Loucy (cell line): ENCODE data around the gene TMEM178B.

Experiments used
- H2AFZ ChIP-seq: fragments of 200-600 bp; sonication (generic); 2 replicates; pipeline ENCODE4 v1.6.0; 2016; ENCODE audit warnings: antibody characterized with exemption, mild to moderate bottlenecking, low read length, moderate library complexity
- H3F3A ChIP-seq: fragments of 200-600 bp; 2 replicates; pipeline ENCODE4 v1.6.0; 2016; ENCODE audit warnings: antibody characterized with exemption, low read depth, mild to moderate bottlenecking
- H3K27me3 ChIP-seq: fragments of 200-600 bp; sonication (generic); 2 replicates; pipeline ENCODE4 v1.6.1; 2014; ENCODE audit warnings: low read length, mild to moderate bottlenecking; ENCODE audit not compliant: insufficient read depth, poor library complexity, severe bottlenecking
- H3K36me3 ChIP-seq: fragments of 200-600 bp; sonication (generic); 2 replicates; pipeline ENCODE4 v1.6.1; 2016; ENCODE audit warnings: low read length; ENCODE audit not compliant: insufficient read depth
- H3K4me1 ChIP-seq: fragments of 200-600 bp; sonication (generic); 2 replicates; pipeline ENCODE4 v1.5.1; 2014; ENCODE audit warnings: low read length, mild to moderate bottlenecking; ENCODE audit not compliant: insufficient read depth, poor library complexity, severe bottlenecking
- H3K4me2 ChIP-seq: fragments of 200-600 bp; sonication (generic); 2 replicates; pipeline ENCODE4 v1.6.0; 2014; ENCODE audit warnings: antibody characterized with exemption, low read length, low read depth, mild to moderate bottlenecking; ENCODE audit not compliant: poor library complexity, severe bottlenecking
- H3K4me3 ChIP-seq: fragments of 200-600 bp; sonication (generic); 2 replicates; pipeline ENCODE4 v1.5.1; 2014; ENCODE audit warnings: low read length, mild to moderate bottlenecking, mixed read lengths; ENCODE audit not compliant: poor library complexity, severe bottlenecking
- H3K79me2 ChIP-seq: fragments of 200-600 bp; sonication (generic); 2 replicates; pipeline ENCODE4 v1.6.1; 2014; ENCODE audit warnings: low read length; ENCODE audit not compliant: insufficient read depth
- H3K9ac ChIP-seq: fragments of 200-600 bp; sonication (generic); 2 replicates; pipeline ENCODE4 v1.6.0; 2014; ENCODE audit warnings: mild to moderate bottlenecking, low read depth, low read length, moderate library complexity; ENCODE audit not compliant: poor library complexity, severe bottlenecking
- H3K9me2 ChIP-seq: fragments of 200-600 bp; sonication (generic); replicated peaks from 2 replicates; pipeline ENCODE4 v1.6.1; 2016; ENCODE audit warnings: low read depth, low read length, mixed read lengths
- H3K9me3 ChIP-seq: fragments of 200-600 bp; sonication (generic); 2 replicates; pipeline ENCODE4 v1.6.1; 2014; ENCODE audit warnings: mild to moderate bottlenecking, antibody characterized with exemption, low read length, low read depth; ENCODE audit not compliant: insufficient read depth
- H4K20me1 ChIP-seq: fragments of 200-600 bp; sonication (generic); 2 replicates; pipeline ENCODE4 v1.6.0; 2014; ENCODE audit warnings: antibody characterized with exemption, low read length, mild to moderate bottlenecking; ENCODE audit not compliant: insufficient read depth, poor library complexity, severe bottlenecking
- CTCF ChIP-seq: fragments of 200-600 bp; sonication (generic); conservative IDR thresholded peaks from 2 replicates; pipeline ENCODE4 v1.5.1; 2014; ENCODE audit warnings: mild to moderate bottlenecking, antibody characterized with exemption, low read length
- EZH2phosphoT487 ChIP-seq: fragments of 200-600 bp; IDR thresholded peaks from 2 replicates; pipeline ENCODE4 v1.6.1; 2018; ENCODE audit warnings: antibody characterized with exemption, mild to moderate bottlenecking, moderate library complexity, borderline replicate concordance

The TMEM178B gene

GRCh38 chr7:141408440-141408839, 334.6 kb downstream of the TMEM178B start:
- no peak overlapping the region for H3K4me2 ChIP-seq
- H3K79me2 ChIP-seq: no peaks in the 10 kb centered on the region
- H4K20me1 ChIP-seq: no peaks in the 10 kb centered on the region
- H3K9ac ChIP-seq: no peak overlapping the region
- no peaks in the 10 kb centered on the region for H3K9me3 ChIP-seq
- no peaks in the 10 kb centered on the region for H3K9me2 ChIP-seq
- H2AFZ ChIP-seq: no peak overlapping the region
- H3K4me3 ChIP-seq: no peak overlapping the region
- no peaks in the 10 kb centered on the region for H3K27me3 ChIP-seq
- no peaks in the 10 kb centered on the region for H3K4me1 ChIP-seq
- no peaks in the 10 kb centered on the region for H3F3A ChIP-seq
- TF ChIP-seq CTCF: no peak
- no peak for TF ChIP-seq EZH2phosphoT487
- no peaks in the 10 kb centered on the region for H3K36me3 ChIP-seq

GRCh38 chr7:141409219-141409618, 335.4 kb downstream of the TMEM178B start:
- H3F3A ChIP-seq: no peaks in the 10 kb centered on the region
- H3K9me3 ChIP-seq: no peaks in the 10 kb centered on the region
- H3K36me3 ChIP-seq: no peaks in the 10 kb centered on the region
- no peaks in the 10 kb centered on the region for H4K20me1 ChIP-seq
- no peak overlapping the region for H3K9ac ChIP-seq
- no peak overlapping the region for H3K4me2 ChIP-seq
- no peak for TF ChIP-seq CTCF
- TF ChIP-seq EZH2phosphoT487: no peak
- H3K79me2 ChIP-seq: no peaks in the 10 kb centered on the region
- H3K27me3 ChIP-seq: no peaks in the 10 kb centered on the region
- H3K4me3 ChIP-seq: no peak overlapping the region
- H3K9me2 ChIP-seq: no peaks in the 10 kb centered on the region
- H2AFZ ChIP-seq: no peak overlapping the region
- H3K4me1 ChIP-seq: no peaks in the 10 kb centered on the region

- TF ChIP-seq CTCF: no peak
- H4K20me1 ChIP-seq: no peaks in the 10 kb centered on the region
- no peaks in the 10 kb centered on the region for H3K79me2 ChIP-seq
- no peaks in the 10 kb centered on the region for H3K4me1 ChIP-seq
- H3K9ac ChIP-seq: no peak overlapping the region
- no peaks in the 10 kb centered on the region for H3K27me3 ChIP-seq
- no peaks in the 10 kb centered on the region for H3K36me3 ChIP-seq
- H3K9me2 ChIP-seq: no peaks in the 10 kb centered on the region
- H2AFZ ChIP-seq: no peak overlapping the region
- H3K4me2 ChIP-seq: no peak overlapping the region
- no peak overlapping the region for H3K4me3 ChIP-seq
- H3F3A ChIP-seq: no peaks in the 10 kb centered on the region
- no peaks in the 10 kb centered on the region for H3K9me3 ChIP-seq
These were observed 336.0 kb downstream of the TMEM178B start for GRCh38 chr7:141409801-141410329.
